Neural cell (in vitro differentiated cells): ENCODE data around the gene APBA2. TPM values are rescaled to one million over a fixed set of nuclear protein-coding genes. Genes with fewer than 3 reads are reported as not detected.

ENCODE experiments used
- H2AFZ ChIP-seq: fragments of 200-600, 300-800 bp; sonication (generic), shearing (Covaris generic); 2 replicates; pipeline ENCODE4 v1.6.0; 2014; ENCODE audit warnings: low read depth, mild to moderate bottlenecking, antibody characterized with exemption, low read length, moderate library complexity
- H3F3A ChIP-seq: fragments of 200-600 bp; shearing (Covaris generic); 2 replicates; pipeline ENCODE4 v1.6.1; 2016; ENCODE audit warnings: mild to moderate bottlenecking, moderate library complexity, mixed read lengths, antibody characterized with exemption, low read length; ENCODE audit not compliant: insufficient read depth, poor library complexity, severe bottlenecking
- H3K27ac ChIP-seq: fragments of 200-600, 300-800 bp; sonication (generic), shearing (Covaris generic); 2 replicates; pipeline ENCODE4 v1.5.1; 2014; ENCODE audit warnings: mild to moderate bottlenecking, low read length, moderate library complexity
- H3K27me3 ChIP-seq: fragments of 300-800, 200-600 bp; sonication (generic), shearing (Covaris generic); 2 replicates; pipeline ENCODE4 v1.6.0; 2014; ENCODE audit warnings: mild to moderate bottlenecking, low read depth, low read length, moderate library complexity; ENCODE audit not compliant: insufficient read depth
- H3K36me3 ChIP-seq: fragments of 300-800, 200-600 bp; sonication (generic), shearing (Covaris generic); 2 replicates; pipeline ENCODE4 v1.5.1; 2014; ENCODE audit warnings: mild to moderate bottlenecking, antibody characterized with exemption, low read length, moderate library complexity; ENCODE audit not compliant: insufficient read depth
- H3K4me2 ChIP-seq: fragments of 300-800, 200-600 bp; sonication (generic), shearing (Covaris generic); 2 replicates; pipeline ENCODE4 v1.6.0; 2014; ENCODE audit warnings: mild to moderate bottlenecking, low read length
- H3K4me3 ChIP-seq: fragments of 300-800, 200-600 bp; sonication (generic), shearing (Covaris generic); 2 replicates; pipeline ENCODE4 v1.5.1; 2014; ENCODE audit warnings: mild to moderate bottlenecking, low read length, moderate library complexity
- H3K79me2 ChIP-seq: fragments of 200-600 bp; shearing (Covaris generic); replicated peaks from 2 replicates; pipeline ENCODE4 v1.6.0; 2014; ENCODE audit warnings: mild to moderate bottlenecking, low read length, moderate library complexity; ENCODE audit not compliant: insufficient read depth
- H3K9ac ChIP-seq: fragments of 300-800, 200-600 bp; sonication (generic), shearing (Covaris generic); 2 replicates; pipeline ENCODE4 v1.6.1; 2016; ENCODE audit warnings: mild to moderate bottlenecking, low read length, mixed read lengths
- H3K9me2 ChIP-seq: fragments of 200-600 bp; shearing (Covaris generic); 2 replicates; pipeline ENCODE4 v1.6.1; 2016; ENCODE audit warnings: mild to moderate bottlenecking, low read length, mixed read lengths; ENCODE audit not compliant: insufficient read depth
- H3K9me3 ChIP-seq: fragments of 200-600, 300-800 bp; sonication (generic), shearing (Covaris generic); 2 replicates; pipeline ENCODE4 v1.6.1; 2016; ENCODE audit warnings: mild to moderate bottlenecking, mixed run types, low read length, moderate library complexity, mixed read lengths
- H4K20me1 ChIP-seq: fragments of 200-600 bp; shearing (Covaris generic); 2 replicates; pipeline ENCODE4 v1.6.1; 2016; ENCODE audit warnings: mild to moderate bottlenecking, mixed run types; ENCODE audit not compliant: insufficient read depth
- EP300 ChIP-seq: fragments of 450-650 bp; conservative IDR thresholded peaks from 2 replicates; pipeline ENCODE4 v1.6.1; 2014; ENCODE audit warnings: antibody characterized with exemption, mild to moderate bottlenecking, moderate library complexity; ENCODE audit not compliant: poor library complexity, severe bottlenecking
- EZH2 ChIP-seq: fragments of 200-600, 300-800 bp; shearing (Covaris generic), sonication (generic); IDR thresholded peaks from 2 replicates; pipeline ENCODE4 v1.6.1; 2014; ENCODE audit warnings: antibody characterized with exemption, low read length, borderline replicate concordance, mild to moderate bottlenecking; ENCODE audit not compliant: insufficient read depth, poor library complexity, severe bottlenecking
- MXI1 ChIP-seq: fragments of 450-650 bp; conservative IDR thresholded peaks from 2 replicates; pipeline ENCODE4 v1.6.1; 2014; ENCODE audit warnings: antibody characterized with exemption, mild to moderate bottlenecking; ENCODE audit not compliant: poor library complexity, severe bottlenecking
- POLR2AphosphoS5 ChIP-seq: IDR thresholded peaks from 2 replicates; pipeline ENCODE4 v1.6.1; 2012
- RAD21 ChIP-seq: fragments of 450-650 bp; conservative IDR thresholded peaks from 2 replicates; pipeline ENCODE4 v1.6.1; 2014; ENCODE audit warnings: antibody characterized with exemption, mild to moderate bottlenecking, moderate library complexity
- SMC3 ChIP-seq: fragments of 450-650 bp; conservative IDR thresholded peaks from 2 replicates; pipeline ENCODE4 v1.6.1; 2014; ENCODE audit warnings: antibody characterized with exemption, mild to moderate bottlenecking, moderate library complexity; ENCODE audit not compliant: poor library complexity
- TAF1 ChIP-seq: IDR thresholded peaks from 2 replicates; pipeline ENCODE4 v1.6.1; 2012; ENCODE audit warnings: low read depth
- polyA plus RNA-seq: library from polyadenylated mRNA; depleted of rRNA; stranded (reverse); fragments of >200 nt; gene quantifications from 2 replicates; pipeline ENCODE4 v1.2.3, GENCODE V29; 2014
- TF ChIP-seq, protein P1 (sequence below): IDR thresholded peaks from 2 replicates; pipeline ENCODE4 v1.6.1; 2012; ENCODE audit warnings: borderline replicate concordance
- TF ChIP-seq, protein P2 (sequence below): fragments of 450-650 bp; IDR thresholded peaks from 2 replicates; pipeline ENCODE4 v1.5.1; 2014; ENCODE audit warnings: antibody characterized with exemption, mild to moderate bottlenecking, moderate library complexity; ENCODE audit not compliant: poor library complexity, severe bottlenecking

APBA2 gene
- polyA plus RNA-seq, 1 donor from 2014 or later: 134 TPM

DNA sequence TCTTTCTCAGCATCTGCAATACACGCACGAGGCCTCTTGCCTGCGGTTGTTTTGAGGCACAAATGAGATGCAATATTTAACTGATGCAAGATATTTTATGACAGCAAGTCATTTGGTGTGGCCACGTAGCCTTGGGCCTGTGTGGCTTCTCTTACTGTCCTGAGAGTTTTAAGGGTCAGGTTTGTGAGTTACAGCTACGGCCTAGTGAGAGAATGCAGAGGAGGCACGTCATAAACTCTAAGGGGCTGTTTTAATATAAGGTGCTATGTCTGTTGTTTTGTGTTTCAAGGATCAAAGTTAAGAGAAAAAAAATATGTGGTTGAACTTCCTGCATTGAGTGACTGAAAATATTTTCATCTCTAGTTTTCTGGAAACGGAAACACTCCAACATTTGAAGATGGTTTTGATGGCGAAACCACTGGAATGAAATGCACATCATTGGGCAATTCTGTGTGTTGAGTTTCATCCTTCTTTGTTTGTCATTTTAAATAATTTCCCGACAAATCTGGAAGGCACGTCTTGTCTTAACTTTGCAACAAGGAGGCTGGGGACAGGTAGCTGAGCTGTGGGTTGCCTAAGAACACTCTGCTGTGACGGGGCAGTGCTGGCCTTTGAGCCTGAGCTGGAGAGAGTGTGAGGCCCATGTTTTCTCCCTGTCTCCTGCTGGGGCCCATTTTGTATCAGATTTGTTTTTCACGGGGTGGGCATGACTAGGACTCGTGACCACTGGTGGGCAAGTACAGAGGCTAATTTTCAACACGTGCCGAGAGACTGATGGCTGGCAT, 5.1 kb downstream of the APBA2 start:
- Histone ChIP-seq H3K9me3 (no peaks in the 10 kb centered on the region), H3F3A (no peaks in the 10 kb centered on the region), H3K4me2 (no peak overlapping the region), H4K20me1 (no peaks in the 10 kb centered on the region), H3K27ac (no peak overlapping the region), H3K4me3 (no peak overlapping the region), H2AFZ (no peak overlapping the region), H3K9ac (no peak overlapping the region), H3K9me2 (no peaks in the 10 kb centered on the region), H3K27me3 (no peaks in the 10 kb centered on the region), H3K79me2 (peaks cover 42% of the 10 kb centered on the region), H3K36me3 (no peaks in the 10 kb centered on the region)
- TF ChIP-seq, protein P1, sequence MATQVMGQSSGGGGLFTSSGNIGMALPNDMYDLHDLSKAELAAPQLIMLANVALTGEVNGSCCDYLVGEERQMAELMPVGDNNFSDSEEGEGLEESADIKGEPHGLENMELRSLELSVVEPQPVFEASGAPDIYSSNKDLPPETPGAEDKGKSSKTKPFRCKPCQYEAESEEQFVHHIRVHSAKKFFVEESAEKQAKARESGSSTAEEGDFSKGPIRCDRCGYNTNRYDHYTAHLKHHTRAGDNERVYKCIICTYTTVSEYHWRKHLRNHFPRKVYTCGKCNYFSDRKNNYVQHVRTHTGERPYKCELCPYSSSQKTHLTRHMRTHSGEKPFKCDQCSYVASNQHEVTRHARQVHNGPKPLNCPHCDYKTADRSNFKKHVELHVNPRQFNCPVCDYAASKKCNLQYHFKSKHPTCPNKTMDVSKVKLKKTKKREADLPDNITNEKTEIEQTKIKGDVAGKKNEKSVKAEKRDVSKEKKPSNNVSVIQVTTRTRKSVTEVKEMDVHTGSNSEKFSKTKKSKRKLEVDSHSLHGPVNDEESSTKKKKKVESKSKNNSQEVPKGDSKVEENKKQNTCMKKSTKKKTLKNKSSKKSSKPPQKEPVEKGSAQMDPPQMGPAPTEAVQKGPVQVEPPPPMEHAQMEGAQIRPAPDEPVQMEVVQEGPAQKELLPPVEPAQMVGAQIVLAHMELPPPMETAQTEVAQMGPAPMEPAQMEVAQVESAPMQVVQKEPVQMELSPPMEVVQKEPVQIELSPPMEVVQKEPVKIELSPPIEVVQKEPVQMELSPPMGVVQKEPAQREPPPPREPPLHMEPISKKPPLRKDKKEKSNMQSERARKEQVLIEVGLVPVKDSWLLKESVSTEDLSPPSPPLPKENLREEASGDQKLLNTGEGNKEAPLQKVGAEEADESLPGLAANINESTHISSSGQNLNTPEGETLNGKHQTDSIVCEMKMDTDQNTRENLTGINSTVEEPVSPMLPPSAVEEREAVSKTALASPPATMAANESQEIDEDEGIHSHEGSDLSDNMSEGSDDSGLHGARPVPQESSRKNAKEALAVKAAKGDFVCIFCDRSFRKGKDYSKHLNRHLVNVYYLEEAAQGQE: no peak
- TF ChIP-seq POLR2AphosphoS5 (no peak), SMC3 (no peak), EP300 (no peak), RAD21 (no peak)

DNA sequence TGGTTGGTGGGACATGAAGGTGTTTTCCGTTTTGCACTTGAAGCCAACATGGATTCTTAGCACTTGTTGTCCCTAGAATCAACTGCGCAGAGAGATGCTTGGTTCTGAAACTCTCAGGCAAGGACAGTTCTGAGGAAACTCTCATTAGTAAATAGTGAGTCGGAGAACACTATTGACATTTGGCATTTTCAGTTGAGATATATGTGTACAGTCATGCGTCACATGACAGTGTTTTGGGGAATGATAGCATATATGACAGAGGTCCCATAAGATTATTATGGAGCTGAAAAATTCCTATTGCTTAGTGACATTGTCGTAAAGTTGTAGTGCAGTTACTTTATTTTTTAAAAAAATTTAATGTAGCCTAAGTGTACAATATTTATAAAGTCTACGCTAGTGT, 5.8 kb downstream of the APBA2 start:
- H2AFZ ChIP-seq: no peak overlapping the region
- no peaks in the 10 kb centered on the region for H4K20me1 ChIP-seq
- H3K9ac ChIP-seq: no peak overlapping the region
- no peaks in the 10 kb centered on the region for H3K9me3 ChIP-seq
- no peaks in the 10 kb centered on the region for H3K27me3 ChIP-seq
- H3K36me3 ChIP-seq: no peaks in the 10 kb centered on the region
- no peaks in the 10 kb centered on the region for H3K9me2 ChIP-seq
- no peak overlapping the region for H3K27ac ChIP-seq
- TF ChIP-seq, protein P2, sequence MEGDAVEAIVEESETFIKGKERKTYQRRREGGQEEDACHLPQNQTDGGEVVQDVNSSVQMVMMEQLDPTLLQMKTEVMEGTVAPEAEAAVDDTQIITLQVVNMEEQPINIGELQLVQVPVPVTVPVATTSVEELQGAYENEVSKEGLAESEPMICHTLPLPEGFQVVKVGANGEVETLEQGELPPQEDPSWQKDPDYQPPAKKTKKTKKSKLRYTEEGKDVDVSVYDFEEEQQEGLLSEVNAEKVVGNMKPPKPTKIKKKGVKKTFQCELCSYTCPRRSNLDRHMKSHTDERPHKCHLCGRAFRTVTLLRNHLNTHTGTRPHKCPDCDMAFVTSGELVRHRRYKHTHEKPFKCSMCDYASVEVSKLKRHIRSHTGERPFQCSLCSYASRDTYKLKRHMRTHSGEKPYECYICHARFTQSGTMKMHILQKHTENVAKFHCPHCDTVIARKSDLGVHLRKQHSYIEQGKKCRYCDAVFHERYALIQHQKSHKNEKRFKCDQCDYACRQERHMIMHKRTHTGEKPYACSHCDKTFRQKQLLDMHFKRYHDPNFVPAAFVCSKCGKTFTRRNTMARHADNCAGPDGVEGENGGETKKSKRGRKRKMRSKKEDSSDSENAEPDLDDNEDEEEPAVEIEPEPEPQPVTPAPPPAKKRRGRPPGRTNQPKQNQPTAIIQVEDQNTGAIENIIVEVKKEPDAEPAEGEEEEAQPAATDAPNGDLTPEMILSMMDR: no peak
- no peak for TF ChIP-seq TAF1
- no peak for TF ChIP-seq EP300
- no peak for TF ChIP-seq RAD21
- no peak for TF ChIP-seq MXI1
- no peak for TF ChIP-seq SMC3
- TF ChIP-seq, protein P1: no peak
- TF ChIP-seq EZH2: no peak
- TF ChIP-seq POLR2AphosphoS5: no peak
- no peaks in the 10 kb centered on the region for H3F3A ChIP-seq
- no peak overlapping the region for H3K4me3 ChIP-seq
- H3K4me2 ChIP-seq: no peak overlapping the region
- H3K79me2 ChIP-seq: peaks cover 44% of the 10 kb centered on the region
